GM06990 (cell line): ENCODE measurements around the gene FOXC2.
"Not testable (repeated sequence)": the region's sequence is repeated elsewhere in the genome, so short reads cannot be mapped to it uniquely, and the experiment has no call there.

Experiments
- DNase-seq: peaks from one replicate; pipeline ENCODE4 v3.0.0-alpha.2; 2011; ENCODE audit not compliant: insufficient read length; ENCODE audit errors: extremely low read depth
- H3K27me3 ChIP-seq: replicated peaks from 2 replicates; pipeline ENCODE4 v1.6.0; 2011; ENCODE audit warnings: low read length; ENCODE audit not compliant: control insufficient read depth, insufficient read depth
- H3K36me3 ChIP-seq: 2 replicates; pipeline ENCODE4 v1.5.1; 2011; ENCODE audit warnings: low read length; ENCODE audit not compliant: control insufficient read depth, insufficient read depth
- H3K4me3 ChIP-seq: replicated peaks from 2 replicates; pipeline ENCODE4 v1.5.1; 2011; ENCODE audit warnings: low read depth, mild to moderate bottlenecking, control low read depth, low read length
- TF ChIP-seq, protein P1 (sequence below): IDR thresholded peaks from 2 replicates; pipeline ENCODE4 v1.5.1; 2011; ENCODE audit warnings: low read length, control low read depth, mild to moderate bottlenecking, inconsistent platforms; ENCODE audit not compliant: insufficient read depth, poor library complexity, severe bottlenecking

The FOXC2 gene

GRCh38 chr16:86587487-86587886, 20.9 kb downstream of the FOXC2 start:
- Histone ChIP-seq H3K36me3 (no peaks in the 10 kb centered on the region), H3K27me3 (peaks cover 1% of the 10 kb centered on the region; the same call in 1 of the 2 replicates), H3K4me3 (no peak overlapping the region)
- TF ChIP-seq, protein P1, sequence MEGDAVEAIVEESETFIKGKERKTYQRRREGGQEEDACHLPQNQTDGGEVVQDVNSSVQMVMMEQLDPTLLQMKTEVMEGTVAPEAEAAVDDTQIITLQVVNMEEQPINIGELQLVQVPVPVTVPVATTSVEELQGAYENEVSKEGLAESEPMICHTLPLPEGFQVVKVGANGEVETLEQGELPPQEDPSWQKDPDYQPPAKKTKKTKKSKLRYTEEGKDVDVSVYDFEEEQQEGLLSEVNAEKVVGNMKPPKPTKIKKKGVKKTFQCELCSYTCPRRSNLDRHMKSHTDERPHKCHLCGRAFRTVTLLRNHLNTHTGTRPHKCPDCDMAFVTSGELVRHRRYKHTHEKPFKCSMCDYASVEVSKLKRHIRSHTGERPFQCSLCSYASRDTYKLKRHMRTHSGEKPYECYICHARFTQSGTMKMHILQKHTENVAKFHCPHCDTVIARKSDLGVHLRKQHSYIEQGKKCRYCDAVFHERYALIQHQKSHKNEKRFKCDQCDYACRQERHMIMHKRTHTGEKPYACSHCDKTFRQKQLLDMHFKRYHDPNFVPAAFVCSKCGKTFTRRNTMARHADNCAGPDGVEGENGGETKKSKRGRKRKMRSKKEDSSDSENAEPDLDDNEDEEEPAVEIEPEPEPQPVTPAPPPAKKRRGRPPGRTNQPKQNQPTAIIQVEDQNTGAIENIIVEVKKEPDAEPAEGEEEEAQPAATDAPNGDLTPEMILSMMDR: no peak
- no peak for DNase-seq

- not testable (repeated sequence) for H3K27me3 ChIP-seq, H3K36me3 ChIP-seq, DNase-seq, H3K4me3 ChIP-seq
Observed at GRCh38 chr16:86587955-86588354, 21.3 kb downstream of the FOXC2 start.

DNA sequence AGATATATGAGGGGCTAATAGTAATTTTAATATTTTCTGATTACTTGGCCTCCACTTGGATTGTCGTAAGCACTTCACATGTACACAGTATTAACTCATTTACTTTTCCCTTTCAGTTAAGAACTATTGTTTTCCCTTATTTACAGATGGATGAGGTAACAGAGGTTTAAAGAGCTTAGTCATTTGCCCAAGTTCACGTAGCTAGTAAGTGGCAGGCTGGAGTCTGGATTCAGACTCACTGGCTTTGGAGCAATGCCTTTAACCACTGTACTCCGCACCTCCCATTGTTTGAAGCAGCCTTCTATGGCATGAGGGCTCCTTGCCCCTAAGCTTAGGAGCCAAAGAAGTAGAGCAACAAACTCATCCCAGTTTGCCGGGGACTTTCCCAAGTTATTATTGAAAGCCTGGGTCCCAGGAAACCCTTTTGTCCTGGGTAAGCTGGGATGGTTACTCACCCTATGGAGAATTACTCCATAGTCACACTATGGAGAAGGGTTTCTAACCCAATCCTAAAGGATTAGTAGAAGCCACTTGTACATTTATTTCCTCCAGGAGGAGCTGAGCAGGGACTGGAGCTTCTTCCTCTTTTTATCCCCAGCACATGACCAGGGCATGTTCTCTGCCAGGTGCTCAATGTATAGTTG, 24.0 kb downstream of the FOXC2 start:
- H3K27me3 ChIP-seq: peaks cover 1% of the 10 kb centered on the region; the same call in 1 of the 2 replicates
- TF ChIP-seq, protein P1: no peak
- no peaks in the 10 kb centered on the region for H3K36me3 ChIP-seq
- no peak overlapping the region for H3K4me3 ChIP-seq
- DNase-seq: no peak

GRCh38 chr16:86591270-86591669, 24.6 kb downstream of the FOXC2 start:
- peaks cover 3% of the 10 kb centered on the region; the same call in 1 of the 2 replicates for H3K27me3 ChIP-seq
- no peak overlapping the region for H3K4me3 ChIP-seq
- TF ChIP-seq, protein P1: no peak
- no peak for DNase-seq
- H3K36me3 ChIP-seq: no peaks in the 10 kb centered on the region

DNA sequence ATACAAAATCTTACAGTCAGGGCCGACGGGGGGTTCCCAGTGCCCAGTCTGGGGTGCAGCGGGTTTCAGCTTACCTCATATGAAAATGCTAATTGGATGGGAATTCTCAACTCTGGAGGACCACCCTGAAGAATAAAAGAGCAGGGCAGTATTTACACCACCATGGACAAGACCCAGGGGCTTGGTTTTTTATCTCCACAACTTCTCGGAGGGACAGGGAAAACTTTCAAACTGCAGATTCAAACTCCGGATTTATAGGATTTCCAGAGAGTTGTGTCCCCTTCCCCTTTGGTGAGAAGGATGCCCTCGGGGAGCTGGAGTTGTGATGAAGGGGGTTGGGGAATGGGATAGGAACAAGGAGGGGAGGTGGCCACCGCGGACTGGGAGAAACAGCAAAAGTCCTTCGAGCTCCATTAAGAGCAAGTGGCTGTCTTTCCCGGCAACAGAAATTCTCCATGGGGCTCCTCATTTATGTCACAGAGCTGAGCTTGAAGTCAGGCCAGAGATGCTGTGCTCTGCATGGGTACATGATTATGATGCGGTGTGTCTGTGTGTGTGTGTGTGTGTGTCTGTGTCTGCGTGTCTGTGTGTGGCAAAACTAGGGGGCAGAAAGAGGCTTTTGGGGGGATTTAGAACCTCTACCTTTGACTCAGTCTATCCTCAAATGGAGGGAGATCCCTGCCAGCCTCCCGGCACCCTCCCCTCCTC, 27.4 kb downstream of the FOXC2 start:
- peaks cover 3% of the 10 kb centered on the region; the same call in 1 of the 2 replicates for H3K27me3 ChIP-seq
- H3K36me3 ChIP-seq: no peaks in the 10 kb centered on the region
- DNase-seq: no peak
- no peak overlapping the region for H3K4me3 ChIP-seq
- TF ChIP-seq, protein P1: no peak

DNA sequence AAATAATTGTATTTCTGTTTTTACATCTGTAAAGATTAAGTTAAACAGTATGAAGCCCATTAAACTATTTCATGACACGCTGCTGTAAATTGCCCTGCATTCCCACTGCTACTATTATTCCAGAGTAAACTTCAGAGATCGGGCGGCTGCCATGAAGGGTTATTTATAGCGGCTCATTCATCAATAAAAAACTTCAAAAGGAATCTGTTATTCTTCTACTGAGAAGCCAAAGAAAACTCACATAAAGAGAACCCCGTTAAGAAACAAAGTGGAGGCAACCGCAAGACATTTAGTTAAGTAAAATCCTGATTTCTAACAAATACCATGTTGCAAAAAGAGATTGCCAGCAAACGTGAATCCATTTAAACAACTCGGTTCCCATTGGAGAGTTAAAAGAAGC, 28.1 kb downstream of the FOXC2 start:
- TF ChIP-seq, protein P1: no peak
- no peak for DNase-seq
- no peak overlapping the region for H3K4me3 ChIP-seq
- no peaks in the 10 kb centered on the region for H3K36me3 ChIP-seq
- peaks cover 3% of the 10 kb centered on the region; the same call in 1 of the 2 replicates for H3K27me3 ChIP-seq
